HEK293 (cell line): ENCODE data around the gene PCSK6.

Experiments used
- CTCF ChIA-PET: fragments of 350-600 bp; formaldehyde crosslinking; extraction: SDS; loops from one replicate; lab custom pipeline; 2021; ENCODE audit warnings: antibody characterized with exemption; lab: Yijun Ruan, JAX
- POLR2A ChIA-PET: fragments of 300-600 bp; formaldehyde crosslinking; extraction: SDS; loops from one replicate; lab custom pipeline; 2020; ENCODE audit warnings: antibody characterized with exemption, inconsistent platforms; lab: Yijun Ruan, JAX
- H3K27ac ChIP-seq: fragments of 200-500 bp; sonication (Bioruptor generic); 2 replicates; pipeline ENCODE4 v1.5.1; 2014; ENCODE audit warnings: low read depth, low read length, control low read depth, inconsistent platforms; ENCODE audit errors: extremely low read depth
- H3K36me3 ChIP-seq, 2 experiments: fragments of 200-500 bp in 1 of 2; sonication (Bioruptor generic) in 1 of 2; 1 replicate in 1 of 2; 2 replicates in 1 of 2; pipeline ENCODE4 v1.5.1; 2014 to 2017; ENCODE audit warnings: inconsistent platforms in 2 of 2, low read length in 2 of 2; ENCODE audit not compliant: control insufficient read depth in 2 of 2, insufficient read depth in 1 of 2
- H3K4me1 ChIP-seq: fragments of 200-500 bp; sonication (Bioruptor generic); 2 replicates; pipeline ENCODE4 v1.5.1; 2014; ENCODE audit warnings: mild to moderate bottlenecking, low read length, inconsistent platforms; ENCODE audit not compliant: control insufficient read depth, insufficient read depth
- H3K4me3 ChIP-seq: 2 replicates; pipeline ENCODE4 v1.5.1; 2011; ENCODE audit warnings: low read depth, mild to moderate bottlenecking, control low read depth, low read length, moderate library complexity
- H3K9me3 ChIP-seq: fragments of 200-500 bp; sonication (Bioruptor generic); 2 replicates; pipeline ENCODE4 v1.5.1; 2014; ENCODE audit warnings: low read depth, low read length, inconsistent platforms; ENCODE audit not compliant: control insufficient read depth, insufficient read depth
- EGR2 ChIP-seq: fragments of 450-650 bp; formaldehyde crosslinking; IDR thresholded peaks from 2 replicates; pipeline ENCODE4 v1.5.1; 2016; ENCODE audit warnings: low read depth, missing biosample characterization, missing genetic modification characterization
- SCRT1 ChIP-seq: fragments of 450-650 bp; formaldehyde crosslinking; IDR thresholded peaks from 2 replicates; pipeline ENCODE4 v1.5.1; 2016; ENCODE audit warnings: missing biosample characterization, missing genetic modification characterization, borderline replicate concordance
- TRIM28 ChIP-seq: IDR thresholded peaks from 2 replicates; pipeline ENCODE4 v1.6.1; 2011; ENCODE audit warnings: low read length, control low read depth, borderline replicate concordance
- WT1 ChIP-seq: fragments of 450-650 bp; formaldehyde crosslinking; IDR thresholded peaks from 2 replicates; pipeline ENCODE4 v1.5.1; 2016; ENCODE audit warnings: missing biosample characterization, missing genetic modification characterization
- ZBTB17 ChIP-seq: fragments of 450-650 bp; formaldehyde crosslinking; IDR thresholded peaks from 2 replicates; pipeline ENCODE4 v1.5.1; 2016; ENCODE audit warnings: missing biosample characterization, missing genetic modification characterization
- ZFHX2 ChIP-seq: fragments of 450-650 bp; formaldehyde crosslinking; conservative IDR thresholded peaks from 2 replicates; pipeline ENCODE4 v1.5.1; 2016; ENCODE audit warnings: missing biosample characterization, missing genetic modification characterization
- ZFP69B ChIP-seq: fragments of 450-650 bp; formaldehyde crosslinking; IDR thresholded peaks from 2 replicates; pipeline ENCODE4 v1.5.1; 2016; ENCODE audit warnings: missing biosample characterization, missing genetic modification characterization
- ZNF138 ChIP-seq: fragments of 450-650 bp; formaldehyde crosslinking; IDR thresholded peaks from 2 replicates; pipeline ENCODE4 v1.5.1; 2016; ENCODE audit warnings: missing biosample characterization, missing genetic modification characterization, borderline replicate concordance
- ZNF140 ChIP-seq: fragments of 450-650 bp; formaldehyde crosslinking; IDR thresholded peaks from 2 replicates; pipeline ENCODE4 v1.5.1; 2016; ENCODE audit warnings: missing biosample characterization, missing genetic modification characterization
- ZNF19 ChIP-seq: fragments of 450-650 bp; formaldehyde crosslinking; IDR thresholded peaks from 2 replicates; pipeline ENCODE4; 2016; ENCODE audit warnings: missing biosample characterization, missing genetic modification characterization, low read depth
- ZNF302 ChIP-seq: fragments of 450-650 bp; formaldehyde crosslinking; IDR thresholded peaks from 2 replicates; pipeline ENCODE4 v1.5.1; 2016; ENCODE audit warnings: missing biosample characterization, missing genetic modification characterization, low read depth
- ZNF473 ChIP-seq: fragments of 450-650 bp; formaldehyde crosslinking; IDR thresholded peaks from 2 replicates; pipeline ENCODE4 v1.5.1; 2017; ENCODE audit warnings: missing biosample characterization, missing genetic modification characterization
- ZNF571 ChIP-seq: fragments of 450-650 bp; formaldehyde crosslinking; IDR thresholded peaks from 2 replicates; pipeline ENCODE4 v1.5.0; 2017; ENCODE audit warnings: missing biosample characterization, missing genetic modification characterization
- ZNF626 ChIP-seq: fragments of 450-650 bp; sonication (Bioruptor Pico); formaldehyde crosslinking; IDR thresholded peaks from 2 replicates; pipeline ENCODE4 v1.5.1; 2018; ENCODE audit warnings: missing biosample characterization, missing genetic modification characterization, inconsistent platforms
- ZNF670 ChIP-seq: fragments of 450-650 bp; formaldehyde crosslinking; IDR thresholded peaks from 2 replicates; pipeline ENCODE4 v1.5.1; 2016; ENCODE audit warnings: missing biosample characterization, missing genetic modification characterization, low read depth
- ZNF677 ChIP-seq: fragments of 450-650 bp; IDR thresholded peaks from 2 replicates; pipeline ENCODE4 v1.5.0; 2018; ENCODE audit warnings: missing biosample characterization, mild to moderate bottlenecking, missing genetic modification characterization, moderate library complexity
- ZNF747 ChIP-seq: fragments of 450-650 bp; formaldehyde crosslinking; IDR thresholded peaks from 2 replicates; pipeline ENCODE4 v1.5.1; 2016; ENCODE audit warnings: missing biosample characterization, missing genetic modification characterization
- ZNF792 ChIP-seq: fragments of 450-650 bp; formaldehyde crosslinking; IDR thresholded peaks from 2 replicates; pipeline ENCODE4 v1.5.1; 2016; ENCODE audit warnings: missing biosample characterization, missing genetic modification characterization
- ZNF843 ChIP-seq: fragments of 450-650 bp; formaldehyde crosslinking; IDR thresholded peaks from 2 replicates; pipeline ENCODE4 v1.5.1; 2016; ENCODE audit warnings: missing biosample characterization, missing genetic modification characterization
- TF ChIP-seq, protein P1 (sequence below): fragments of 450-650 bp; formaldehyde crosslinking; IDR thresholded peaks from 2 replicates; pipeline ENCODE4 v1.5.1; 2016; ENCODE audit warnings: missing biosample characterization, missing genetic modification characterization, borderline replicate concordance
- TF ChIP-seq, protein P2 (sequence below): IDR thresholded peaks from 2 replicates; pipeline ENCODE4 v1.6.1; 2011; ENCODE audit warnings: mild to moderate bottlenecking, low read depth, low read length, borderline replicate concordance
- TF ChIP-seq, protein P3 (sequence below): fragments of 450-650 bp; formaldehyde crosslinking; IDR thresholded peaks from 2 replicates; pipeline ENCODE4 v1.5.1; 2016; ENCODE audit warnings: missing biosample characterization, missing genetic modification characterization

PCSK6 gene

DNA sequence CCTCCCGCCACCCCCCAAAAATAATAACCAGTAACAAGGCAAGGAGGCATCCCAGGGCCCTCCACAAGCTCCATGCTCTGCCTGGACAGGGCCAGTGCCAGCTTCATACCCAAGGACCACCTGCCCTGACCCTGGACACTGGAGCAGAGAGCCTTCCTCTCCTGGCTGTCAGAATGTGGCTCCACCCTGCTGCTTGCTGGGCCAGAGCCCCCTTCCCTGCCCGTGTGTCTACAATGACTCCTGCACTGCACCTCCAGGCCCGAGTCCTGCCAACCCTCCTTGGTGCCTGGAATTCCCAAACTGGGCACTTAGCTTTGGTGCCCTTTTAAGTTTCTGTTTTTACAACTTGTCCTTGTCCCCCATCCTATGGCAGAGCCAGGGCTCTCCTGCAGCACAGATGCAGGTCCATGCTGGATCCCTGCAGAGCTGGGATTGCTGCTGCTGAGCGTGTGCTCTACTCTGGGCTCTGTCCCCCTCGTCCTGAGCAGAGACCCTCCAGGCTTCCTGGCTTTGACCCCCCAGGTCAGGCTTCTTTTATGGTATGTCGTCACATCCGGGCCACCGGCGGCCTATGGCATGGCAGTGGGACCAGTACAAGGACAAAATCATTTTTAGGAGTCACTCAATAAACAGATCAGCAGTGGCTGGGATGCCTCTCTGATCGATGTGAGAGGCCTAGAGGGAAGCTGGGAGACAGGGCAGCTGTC lies 183.0 kb downstream of the PCSK6 start (continued):
- TF ChIP-seq, protein P1, sequence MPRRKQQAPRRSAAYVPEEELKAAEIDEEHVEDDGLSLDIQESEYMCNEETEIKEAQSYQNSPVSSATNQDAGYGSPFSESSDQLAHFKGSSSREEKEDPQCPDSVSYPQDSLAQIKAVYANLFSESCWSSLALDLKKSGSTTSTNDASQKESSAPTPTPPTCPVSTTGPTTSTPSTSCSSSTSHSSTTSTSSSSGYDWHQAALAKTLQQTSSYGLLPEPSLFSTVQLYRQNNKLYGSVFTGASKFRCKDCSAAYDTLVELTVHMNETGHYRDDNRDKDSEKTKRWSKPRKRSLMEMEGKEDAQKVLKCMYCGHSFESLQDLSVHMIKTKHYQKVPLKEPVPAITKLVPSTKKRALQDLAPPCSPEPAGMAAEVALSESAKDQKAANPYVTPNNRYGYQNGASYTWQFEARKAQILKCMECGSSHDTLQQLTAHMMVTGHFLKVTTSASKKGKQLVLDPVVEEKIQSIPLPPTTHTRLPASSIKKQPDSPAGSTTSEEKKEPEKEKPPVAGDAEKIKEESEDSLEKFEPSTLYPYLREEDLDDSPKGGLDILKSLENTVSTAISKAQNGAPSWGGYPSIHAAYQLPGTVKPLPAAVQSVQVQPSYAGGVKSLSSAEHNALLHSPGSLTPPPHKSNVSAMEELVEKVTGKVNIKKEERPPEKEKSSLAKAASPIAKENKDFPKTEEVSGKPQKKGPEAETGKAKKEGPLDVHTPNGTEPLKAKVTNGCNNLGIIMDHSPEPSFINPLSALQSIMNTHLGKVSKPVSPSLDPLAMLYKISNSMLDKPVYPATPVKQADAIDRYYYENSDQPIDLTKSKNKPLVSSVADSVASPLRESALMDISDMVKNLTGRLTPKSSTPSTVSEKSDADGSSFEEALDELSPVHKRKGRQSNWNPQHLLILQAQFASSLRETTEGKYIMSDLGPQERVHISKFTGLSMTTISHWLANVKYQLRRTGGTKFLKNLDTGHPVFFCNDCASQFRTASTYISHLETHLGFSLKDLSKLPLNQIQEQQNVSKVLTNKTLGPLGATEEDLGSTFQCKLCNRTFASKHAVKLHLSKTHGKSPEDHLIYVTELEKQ (tag by site-specific recombination): no peak
- TF ChIP-seq ZNF670 (no peak), ZNF677 (no peak), ZNF747 (tag by site-specific recombination) (no peak), ZNF140 (tag by site-specific recombination) (no peak)

DNA sequence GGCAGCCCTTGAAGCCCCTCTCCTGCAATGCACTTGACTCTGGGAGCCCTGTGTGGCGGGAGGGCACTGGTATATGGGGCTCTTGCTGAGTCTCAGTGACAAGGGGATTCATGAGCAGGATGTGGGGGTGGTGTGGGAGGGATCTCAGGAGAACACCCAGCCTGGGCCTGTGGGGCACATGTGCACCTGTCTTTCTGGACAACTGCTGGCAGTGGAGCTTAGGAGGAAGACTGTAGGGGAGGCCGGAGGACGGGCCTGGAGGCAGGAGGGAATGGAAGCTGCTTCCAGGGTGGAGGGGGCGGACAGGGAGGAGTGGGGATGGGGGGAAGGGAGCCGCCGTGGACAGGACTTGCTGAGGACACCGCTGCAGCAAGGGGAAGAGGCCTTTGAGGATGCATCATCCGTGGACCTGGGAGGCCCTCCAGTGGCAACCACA lies 183.7 kb downstream of the PCSK6 start:
- no peaks in the 10 kb centered on the region for H3K4me1 ChIP-seq
- ChIA-PET CTCF (interaction anchor here (0.7 to 0.8 kb wide), 3 partner anchors 16 to 349 kb away, joined by 3 to 5 read pairs (median 3); no protein-coding TSS in a partner anchor), POLR2A (interaction anchor here (0.6 to 1.1 kb wide), 2 partner anchors 11 to 126 kb away, joined by 4 to 5 read pairs; partner anchors contain the start of gene SNRPA1)
- TF ChIP-seq EGR2 (tag by site-specific recombination): peak; percentile 79
- TF ChIP-seq SCRT1: no peak
- TF ChIP-seq ZNF571 (tag by site-specific recombination): no peak
- peak; percentile 70 for TF ChIP-seq ZFHX2 (tag by site-specific recombination)
- TF ChIP-seq, protein P2, sequence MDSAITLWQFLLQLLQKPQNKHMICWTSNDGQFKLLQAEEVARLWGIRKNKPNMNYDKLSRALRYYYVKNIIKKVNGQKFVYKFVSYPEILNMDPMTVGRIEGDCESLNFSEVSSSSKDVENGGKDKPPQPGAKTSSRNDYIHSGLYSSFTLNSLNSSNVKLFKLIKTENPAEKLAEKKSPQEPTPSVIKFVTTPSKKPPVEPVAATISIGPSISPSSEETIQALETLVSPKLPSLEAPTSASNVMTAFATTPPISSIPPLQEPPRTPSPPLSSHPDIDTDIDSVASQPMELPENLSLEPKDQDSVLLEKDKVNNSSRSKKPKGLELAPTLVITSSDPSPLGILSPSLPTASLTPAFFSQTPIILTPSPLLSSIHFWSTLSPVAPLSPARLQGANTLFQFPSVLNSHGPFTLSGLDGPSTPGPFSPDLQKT: no peak
- no peaks in the 10 kb centered on the region for H3K9me3 ChIP-seq
- H3K4me3 ChIP-seq: no peak overlapping the region
- peaks cover 0 to 9% of the 10 kb centered on the region in 2 experiments; a peak in 2 of 3 replicates for H3K36me3 ChIP-seq
- no peak overlapping the region for H3K27ac ChIP-seq

DNA sequence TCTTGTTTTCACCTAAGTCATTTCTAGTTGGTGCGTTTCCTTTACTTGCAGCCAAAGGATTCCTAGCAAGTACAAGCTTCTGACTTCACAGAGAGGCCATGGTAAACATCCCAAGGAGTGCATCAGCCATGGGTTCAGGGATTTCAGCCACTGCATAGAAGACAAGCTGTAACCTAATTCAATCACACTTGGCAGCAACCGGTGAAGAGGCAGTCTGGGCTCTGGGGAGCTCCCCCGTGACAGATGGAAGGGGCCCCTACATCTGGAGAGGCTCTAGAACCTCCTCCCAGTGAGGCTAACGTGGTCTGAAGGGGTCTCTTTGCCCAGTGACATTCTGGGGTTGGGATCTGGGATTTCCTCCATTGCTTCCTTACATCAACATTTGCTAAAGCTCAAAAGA lies 186.1 kb downstream of the PCSK6 start:
- POLR2A ChIA-PET: no interaction called here
- Histone ChIP-seq H3K36me3 (peaks cover 0 to 6% of the 10 kb centered on the region in 2 experiments; a peak in 2 of 3 replicates), H3K27ac (no peak overlapping the region), H3K9me3 (no peaks in the 10 kb centered on the region), H3K4me3 (no peak overlapping the region), H3K4me1 (no peaks in the 10 kb centered on the region)
- CTCF ChIA-PET: interaction anchor here (0.8 to 2.8 kb wide), 5 partner anchors 9 to 338 kb away, joined by 3 to 20 read pairs (median 4); no protein-coding TSS in a partner anchor
- TF ChIP-seq ZNF843 (tag by site-specific recombination) (no peak), ZNF140 (tag by site-specific recombination) (no peak), TRIM28 (no peak), ZNF792 (tag by site-specific recombination) (no peak), ZFP69B (tag by site-specific recombination) (no peak), WT1 (tag by site-specific recombination) (no peak), ZNF302 (no peak), ZNF138 (no peak), ZBTB17 (no peak), ZNF473 (tag by site-specific recombination) (no peak), ZNF626 (tag by site-specific recombination) (no peak), ZNF19 (tag by site-specific recombination) (no peak), ZNF677 (no peak), ZNF670 (no peak)
- TF ChIP-seq, protein P3, sequence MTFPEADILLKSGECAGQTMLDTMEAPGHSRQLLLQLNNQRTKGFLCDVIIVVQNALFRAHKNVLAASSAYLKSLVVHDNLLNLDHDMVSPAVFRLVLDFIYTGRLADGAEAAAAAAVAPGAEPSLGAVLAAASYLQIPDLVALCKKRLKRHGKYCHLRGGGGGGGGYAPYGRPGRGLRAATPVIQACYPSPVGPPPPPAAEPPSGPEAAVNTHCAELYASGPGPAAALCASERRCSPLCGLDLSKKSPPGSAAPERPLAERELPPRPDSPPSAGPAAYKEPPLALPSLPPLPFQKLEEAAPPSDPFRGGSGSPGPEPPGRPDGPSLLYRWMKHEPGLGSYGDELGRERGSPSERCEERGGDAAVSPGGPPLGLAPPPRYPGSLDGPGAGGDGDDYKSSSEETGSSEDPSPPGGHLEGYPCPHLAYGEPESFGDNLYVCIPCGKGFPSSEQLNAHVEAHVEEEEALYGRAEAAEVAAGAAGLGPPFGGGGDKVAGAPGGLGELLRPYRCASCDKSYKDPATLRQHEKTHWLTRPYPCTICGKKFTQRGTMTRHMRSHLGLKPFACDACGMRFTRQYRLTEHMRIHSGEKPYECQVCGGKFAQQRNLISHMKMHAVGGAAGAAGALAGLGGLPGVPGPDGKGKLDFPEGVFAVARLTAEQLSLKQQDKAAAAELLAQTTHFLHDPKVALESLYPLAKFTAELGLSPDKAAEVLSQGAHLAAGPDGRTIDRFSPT (tag by site-specific recombination): no peak
